GM12874 (cell line): ENCODE data around the gene MTRFR.

Source experiments
- TF ChIP-seq, protein P1 (sequence below): IDR thresholded peaks from 2 replicates; pipeline ENCODE4 v1.5.1; 2011; ENCODE audit warnings: low read depth, mild to moderate bottlenecking, control low read depth, low read length, moderate library complexity; ENCODE audit not compliant: insufficient read depth

The MTRFR gene

DNA sequence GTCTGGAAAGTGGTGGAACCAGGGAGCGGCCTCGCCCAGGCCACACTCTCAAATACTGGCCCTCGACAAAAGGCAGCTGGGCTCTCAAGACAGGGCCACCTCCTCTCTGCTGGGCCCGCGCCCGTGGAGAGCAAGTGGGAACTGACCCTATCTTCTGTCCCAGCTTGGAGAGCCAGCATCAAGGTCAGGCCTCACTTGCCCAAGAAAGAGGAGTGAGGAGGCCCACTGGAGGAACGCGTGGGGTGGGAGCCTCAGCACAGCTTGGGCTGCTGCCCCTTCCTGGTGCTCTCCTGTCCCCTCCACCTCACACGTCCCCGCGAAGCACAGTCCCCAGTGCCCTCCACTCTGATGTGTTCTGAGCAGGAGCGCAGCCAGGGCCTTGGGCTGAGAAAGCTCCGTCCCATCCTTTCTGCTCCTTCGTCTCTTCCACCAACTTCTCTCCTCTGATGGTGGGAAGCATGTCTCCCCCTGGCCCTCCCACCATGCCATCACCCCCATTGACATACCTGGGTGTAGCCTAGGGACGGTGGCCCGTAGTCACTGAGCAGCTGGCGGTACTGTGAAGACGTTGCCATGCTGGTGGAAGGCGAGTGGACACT, 33.5 kb downstream of the MTRFR start:
- TF ChIP-seq, protein P1, sequence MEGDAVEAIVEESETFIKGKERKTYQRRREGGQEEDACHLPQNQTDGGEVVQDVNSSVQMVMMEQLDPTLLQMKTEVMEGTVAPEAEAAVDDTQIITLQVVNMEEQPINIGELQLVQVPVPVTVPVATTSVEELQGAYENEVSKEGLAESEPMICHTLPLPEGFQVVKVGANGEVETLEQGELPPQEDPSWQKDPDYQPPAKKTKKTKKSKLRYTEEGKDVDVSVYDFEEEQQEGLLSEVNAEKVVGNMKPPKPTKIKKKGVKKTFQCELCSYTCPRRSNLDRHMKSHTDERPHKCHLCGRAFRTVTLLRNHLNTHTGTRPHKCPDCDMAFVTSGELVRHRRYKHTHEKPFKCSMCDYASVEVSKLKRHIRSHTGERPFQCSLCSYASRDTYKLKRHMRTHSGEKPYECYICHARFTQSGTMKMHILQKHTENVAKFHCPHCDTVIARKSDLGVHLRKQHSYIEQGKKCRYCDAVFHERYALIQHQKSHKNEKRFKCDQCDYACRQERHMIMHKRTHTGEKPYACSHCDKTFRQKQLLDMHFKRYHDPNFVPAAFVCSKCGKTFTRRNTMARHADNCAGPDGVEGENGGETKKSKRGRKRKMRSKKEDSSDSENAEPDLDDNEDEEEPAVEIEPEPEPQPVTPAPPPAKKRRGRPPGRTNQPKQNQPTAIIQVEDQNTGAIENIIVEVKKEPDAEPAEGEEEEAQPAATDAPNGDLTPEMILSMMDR = no peak

DNA sequence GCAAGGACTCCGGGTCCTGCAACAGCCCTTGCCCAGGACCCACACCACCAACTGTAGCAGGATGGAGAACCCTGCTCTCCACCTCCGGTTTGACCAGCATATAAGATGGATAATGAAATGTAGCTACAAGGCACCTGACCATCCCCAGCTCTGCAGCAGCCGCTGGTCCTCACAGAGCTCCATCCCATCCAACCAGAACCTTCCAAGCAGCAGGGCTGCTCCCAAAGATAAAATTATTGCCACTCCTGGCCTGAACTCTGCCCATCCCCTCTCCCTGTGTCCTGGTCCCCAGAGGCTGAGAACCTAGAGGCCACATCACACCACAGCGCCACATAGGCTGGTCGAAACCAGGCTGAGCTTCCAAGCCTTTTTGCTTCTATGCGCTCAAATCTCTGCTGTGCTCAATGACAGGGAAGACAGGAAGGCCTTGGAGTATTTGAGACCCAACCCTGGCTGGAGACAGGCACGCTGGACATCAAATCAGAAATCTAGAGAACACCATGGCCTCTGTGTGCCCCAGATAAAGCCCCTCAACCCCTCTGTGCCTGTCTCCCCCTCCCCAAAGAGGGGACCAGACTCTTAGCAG, 34.2 kb downstream of the MTRFR start:
- TF ChIP-seq, protein P1 = no peak

DNA sequence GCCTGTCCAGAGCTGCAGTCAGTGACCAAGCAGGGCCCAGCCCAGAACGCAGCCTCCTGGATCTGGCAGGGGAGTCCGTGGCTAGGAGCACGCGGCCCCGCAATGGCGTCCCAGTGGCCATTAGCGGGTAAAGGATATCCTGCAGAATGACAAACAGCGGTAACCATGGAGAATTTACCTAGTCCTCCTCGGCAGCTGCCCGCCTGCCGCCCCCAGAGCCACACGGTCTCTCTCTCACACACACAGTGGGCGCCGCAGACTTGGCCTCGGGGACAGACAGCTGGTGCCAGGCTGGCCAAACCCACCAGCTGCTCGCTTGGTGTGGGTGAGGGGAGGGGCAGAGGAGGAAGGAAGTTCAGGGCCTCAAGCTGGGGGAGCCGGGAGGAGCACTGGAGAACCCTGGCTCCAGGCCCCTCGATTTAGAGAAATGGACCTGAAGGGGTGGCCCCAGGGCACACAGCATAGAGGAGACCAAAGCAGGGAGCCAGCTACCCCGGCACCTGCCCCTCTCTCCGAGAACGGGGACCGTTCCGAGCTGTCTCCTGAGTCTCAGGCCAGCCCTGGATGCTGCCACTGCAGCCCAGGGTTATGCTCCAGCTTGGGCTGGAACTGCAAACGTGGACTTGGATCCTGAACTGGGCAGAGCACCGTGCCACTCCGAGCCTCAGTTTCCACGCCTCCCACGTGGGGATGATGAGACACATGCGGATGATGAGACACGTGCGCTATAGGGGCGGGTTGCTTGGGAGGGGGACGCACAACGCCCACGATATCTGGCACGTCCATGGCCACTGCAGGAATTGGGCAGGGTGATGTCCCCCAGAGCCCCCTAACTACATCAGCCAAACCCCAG, 35.0 kb downstream of the MTRFR start:
- TF ChIP-seq, protein P1 = no peak

DNA sequence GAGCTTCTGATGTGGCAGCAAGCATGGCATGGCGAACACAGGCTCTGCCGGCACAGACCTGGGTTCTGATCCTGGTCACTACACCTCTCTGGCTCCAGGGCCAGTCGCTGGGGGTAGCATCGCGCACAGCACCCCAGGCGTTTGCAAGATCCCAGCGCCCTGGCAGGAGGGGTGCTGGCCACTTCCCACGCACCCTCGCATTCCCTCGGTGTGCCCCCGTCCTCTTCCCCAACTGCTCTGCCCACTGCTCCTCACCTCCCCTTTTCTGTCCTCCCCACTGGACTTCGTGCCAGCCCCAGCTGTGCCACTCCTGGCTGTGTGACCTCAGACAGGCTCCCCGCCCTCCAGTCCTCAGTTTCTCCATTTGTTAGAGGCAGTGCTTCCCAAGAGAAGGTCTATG, 35.6 kb downstream of the MTRFR start:
- TF ChIP-seq, protein P1 = no peak

DNA sequence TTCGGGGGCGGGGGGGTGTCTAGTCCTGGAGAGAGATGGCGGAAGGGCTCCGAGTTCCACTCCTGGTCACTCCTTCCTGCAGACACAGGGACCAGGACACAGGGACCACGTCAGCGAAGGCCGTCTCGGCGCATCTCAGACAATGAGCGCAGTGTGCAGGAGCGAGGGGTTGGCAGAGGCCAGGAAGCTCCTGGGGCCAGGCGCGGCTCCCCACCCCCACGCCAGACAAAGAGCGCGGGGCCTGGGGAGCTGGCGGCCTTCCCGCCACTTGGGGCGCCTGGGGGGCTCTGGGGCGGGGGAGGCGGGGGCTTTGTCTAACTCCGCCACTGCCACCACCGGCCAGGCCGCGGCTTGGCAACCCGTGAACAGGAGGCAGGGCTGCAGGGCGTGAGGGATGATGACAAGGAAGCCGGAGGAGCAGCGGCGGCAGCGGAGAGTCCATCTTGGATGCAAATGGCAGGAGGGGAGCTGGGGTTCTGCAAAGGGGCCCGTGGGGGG, 36.2 kb downstream of the MTRFR start:
- TF ChIP-seq, protein P1 = 0 out of 2 replicates have a peak, but pooled peaks have one; percentile 21

DNA sequence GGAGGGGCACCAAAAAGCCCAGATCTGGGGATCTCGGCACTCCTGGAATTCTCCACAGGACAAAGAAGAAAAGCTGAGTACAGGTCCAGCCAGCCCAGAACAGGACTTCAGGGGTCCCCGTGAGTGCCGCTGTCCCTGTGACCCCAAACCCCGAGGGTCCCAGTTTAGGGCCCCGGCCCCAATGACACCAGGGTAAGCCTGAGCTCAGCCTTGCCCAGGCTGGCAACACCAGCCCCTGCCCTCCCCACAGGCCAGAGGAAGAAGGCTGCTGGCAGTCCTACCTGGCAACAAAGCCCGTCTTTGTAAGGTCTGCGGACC, 36.6 kb downstream of the MTRFR start:
- TF ChIP-seq, protein P1 = no peak

DNA sequence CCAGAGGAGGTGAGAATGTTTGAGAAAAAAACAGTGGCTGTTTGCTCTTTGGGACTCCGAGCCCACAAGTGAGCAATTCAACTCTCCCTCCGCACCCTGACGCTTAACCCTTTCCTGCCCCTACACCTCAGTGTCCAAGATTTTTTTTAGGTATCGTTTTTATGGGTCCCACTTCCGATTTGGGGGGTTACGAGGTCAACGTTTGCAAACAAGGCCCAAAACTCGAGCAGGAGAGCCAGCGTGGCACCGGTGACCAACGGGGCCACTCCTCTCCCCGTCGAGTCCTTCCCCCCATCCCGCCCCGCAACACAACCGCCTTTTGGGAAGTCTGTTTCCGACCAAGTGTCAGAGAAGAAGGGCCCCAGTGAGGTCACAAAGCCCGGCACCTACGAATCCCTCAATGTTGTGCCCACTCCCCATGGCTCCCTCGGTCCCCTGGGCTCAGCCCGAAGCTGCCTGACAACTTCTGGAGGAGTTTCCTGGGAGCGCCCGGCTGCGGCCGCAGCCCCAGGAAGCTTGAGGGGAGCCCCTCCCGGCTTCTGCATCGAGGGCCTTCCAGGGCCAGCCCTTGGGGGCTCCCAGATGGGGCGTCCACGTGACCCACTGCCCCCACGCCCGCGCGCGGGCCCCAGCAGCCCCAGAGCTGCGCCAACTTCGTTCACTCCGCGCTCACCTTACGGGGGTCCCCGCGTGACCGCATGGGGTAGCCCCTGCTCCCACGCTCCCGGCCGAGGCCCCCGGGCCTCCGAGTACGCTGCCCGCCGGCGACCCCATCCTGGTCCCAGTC, 37.2 kb downstream of the MTRFR start:
- TF ChIP-seq, protein P1 = no peak
